Colonic mucosa (tissue), 4 donors: ENCODE results near the gene GAL3ST3. TPM values are rescaled to one million over a fixed set of nuclear protein-coding genes. Genes with fewer than 3 reads are reported as not detected.

Experiments
- DNase-seq: peaks from one replicate; pipeline ENCODE4 v3.0.0-alpha.2; 2020
- H3K27ac ChIP-seq: fragments of 200-600 bp; one replicate; pipeline ENCODE4 v1.8.0; 2021
- H3K27me3 ChIP-seq: fragments of 200-600 bp; one replicate; pipeline ENCODE4 v1.8.0; 2021
- H3K36me3 ChIP-seq: fragments of 200-600 bp; one replicate; pipeline ENCODE4 v1.8.0; 2021
- H3K4me1 ChIP-seq: fragments of 200-600 bp; one replicate; pipeline ENCODE4 v1.8.0; 2021; ENCODE audit warnings: mild to moderate bottlenecking
- H3K4me3 ChIP-seq: fragments of 200-600 bp; one replicate; pipeline ENCODE4 v1.8.0; 2021
- H3K9ac ChIP-seq, 2 donors: one replicate each; pipeline ENCODE4 v1.7.0; 2013; ENCODE audit warnings: control low read depth in 2 of 2, low read depth in 2 of 2, low read length in 2 of 2
- H3K9me3 ChIP-seq: fragments of 200-600 bp; one replicate; pipeline ENCODE4 v1.8.0; 2021
- intact Hi-C: fragments of 100-400 bp; cut with DNase I; formaldehyde crosslinking; loops from one replicate; pipeline ENCODE4 v1.14.1; 2022
- total RNA-seq, 2 donors: library from RNA; stranded (reverse); fragmentation: NEBNext Ultra II Directional in 1 of 2; extraction: Animal tissue kit (Norgen Biotek cat#: 25700) in 1 of 2; gene quantifications; one replicate each; pipeline ENCODE4 v1.2.1, GENCODE V29; 2021
- TF ChIP-seq, protein P1 (sequence below): fragments of 200-600 bp; IDR thresholded peaks from one replicate; pipeline ENCODE4 v1.8.0; 2022; ENCODE audit warnings: antibody characterized with exemption, mild to moderate bottlenecking
- donor health status: healthy.
- donor health status: DM: no; HTN: no; CAD: no.
- donor health status: DM: no; HTN: no; CAD: no.

The GAL3ST3 gene
- total RNA-seq, 2 donors from 2014 or later: not detected

DNA sequence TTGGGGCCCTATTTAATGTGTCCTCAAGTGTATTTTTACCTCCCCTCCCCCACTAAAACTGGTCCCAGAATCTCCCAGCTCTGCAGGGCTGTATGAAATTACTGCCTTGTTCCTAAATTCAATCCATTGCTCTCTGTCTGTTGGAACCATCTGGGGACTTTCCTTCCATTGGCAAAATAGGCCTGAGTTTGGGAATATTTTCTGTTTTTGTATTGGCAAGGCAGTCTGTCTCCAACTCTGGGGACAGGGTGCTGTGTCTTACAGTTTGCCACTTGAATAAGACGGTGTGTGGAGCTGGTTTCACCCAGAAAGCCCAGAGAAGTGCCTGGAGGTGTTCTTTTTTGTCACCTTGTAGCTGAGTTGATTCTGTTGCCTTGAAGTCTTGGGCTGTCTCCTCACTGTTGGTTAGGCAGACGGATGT is 22.4 kb upstream of the GAL3ST3 start:
- TF ChIP-seq, protein P1, sequence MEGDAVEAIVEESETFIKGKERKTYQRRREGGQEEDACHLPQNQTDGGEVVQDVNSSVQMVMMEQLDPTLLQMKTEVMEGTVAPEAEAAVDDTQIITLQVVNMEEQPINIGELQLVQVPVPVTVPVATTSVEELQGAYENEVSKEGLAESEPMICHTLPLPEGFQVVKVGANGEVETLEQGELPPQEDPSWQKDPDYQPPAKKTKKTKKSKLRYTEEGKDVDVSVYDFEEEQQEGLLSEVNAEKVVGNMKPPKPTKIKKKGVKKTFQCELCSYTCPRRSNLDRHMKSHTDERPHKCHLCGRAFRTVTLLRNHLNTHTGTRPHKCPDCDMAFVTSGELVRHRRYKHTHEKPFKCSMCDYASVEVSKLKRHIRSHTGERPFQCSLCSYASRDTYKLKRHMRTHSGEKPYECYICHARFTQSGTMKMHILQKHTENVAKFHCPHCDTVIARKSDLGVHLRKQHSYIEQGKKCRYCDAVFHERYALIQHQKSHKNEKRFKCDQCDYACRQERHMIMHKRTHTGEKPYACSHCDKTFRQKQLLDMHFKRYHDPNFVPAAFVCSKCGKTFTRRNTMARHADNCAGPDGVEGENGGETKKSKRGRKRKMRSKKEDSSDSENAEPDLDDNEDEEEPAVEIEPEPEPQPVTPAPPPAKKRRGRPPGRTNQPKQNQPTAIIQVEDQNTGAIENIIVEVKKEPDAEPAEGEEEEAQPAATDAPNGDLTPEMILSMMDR: no peak
- no peaks in the 10 kb centered on the region for H3K9me3 ChIP-seq
- H3K4me3 ChIP-seq: peak overlapping the region; percentile 96
- H3K4me1 ChIP-seq: no peaks in the 10 kb centered on the region
- peak overlapping the region; percentile 66 to 96 for H3K9ac ChIP-seq
- peak; percentile 17 for DNase-seq
- peaks cover 2% of the 10 kb centered on the region for H3K36me3 ChIP-seq
- H3K27me3 ChIP-seq: no peaks in the 10 kb centered on the region
- intact Hi-C loops: no loop called here
- H3K27ac ChIP-seq: peak overlapping the region; percentile 85

DNA sequence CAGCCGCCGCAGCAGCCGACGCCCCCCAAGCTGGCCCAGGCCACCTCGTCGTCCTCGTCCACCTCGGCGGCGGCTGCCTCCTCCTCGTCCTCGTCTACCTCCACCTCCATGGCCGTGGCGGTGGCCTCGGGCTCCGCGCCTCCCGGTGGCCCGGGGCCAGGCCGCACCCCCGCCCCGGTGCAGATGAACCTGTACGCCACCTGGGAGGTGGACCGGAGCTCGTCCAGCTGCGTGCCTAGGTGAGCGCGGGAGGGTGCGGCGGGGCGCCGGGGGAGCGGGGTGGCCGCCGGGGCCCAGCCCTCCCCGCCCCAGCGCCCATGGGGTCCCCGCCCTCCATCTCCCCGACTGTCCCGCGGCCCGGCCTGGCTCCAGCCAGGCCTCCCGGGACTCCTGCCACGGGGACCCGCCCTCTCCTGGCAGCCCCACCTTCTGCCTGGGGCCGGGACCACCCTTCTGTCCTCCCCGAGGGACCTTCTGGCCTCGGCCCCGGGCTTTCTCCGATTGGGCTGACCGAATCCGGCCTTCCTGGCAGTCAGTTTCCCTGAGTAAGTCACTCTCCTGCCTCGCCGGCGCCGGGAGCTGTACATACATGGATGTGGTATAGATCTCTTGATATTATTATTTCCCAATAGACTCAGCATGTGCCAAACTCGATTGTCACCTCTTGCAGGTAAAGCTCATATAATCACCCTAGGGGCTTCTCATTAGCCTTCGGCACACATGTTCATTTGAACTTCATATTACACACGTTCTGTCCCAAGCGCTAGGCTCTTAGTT is 21.8 kb upstream of the GAL3ST3 start:
- no peaks in the 10 kb centered on the region for H3K4me1 ChIP-seq
- intact Hi-C loops: no loop called here
- no peaks in the 10 kb centered on the region for H3K27me3 ChIP-seq
- peaks cover 8% of the 10 kb centered on the region for H3K36me3 ChIP-seq
- TF ChIP-seq, protein P1: no peak
- DNase-seq: peak; percentile 50
- H3K4me3 ChIP-seq: peak overlapping the region; percentile 96
- peak overlapping the region; percentile 85 for H3K27ac ChIP-seq
- H3K9me3 ChIP-seq: no peaks in the 10 kb centered on the region
- peak overlapping the region; percentile 66 to 96 for H3K9ac ChIP-seq

DNA sequence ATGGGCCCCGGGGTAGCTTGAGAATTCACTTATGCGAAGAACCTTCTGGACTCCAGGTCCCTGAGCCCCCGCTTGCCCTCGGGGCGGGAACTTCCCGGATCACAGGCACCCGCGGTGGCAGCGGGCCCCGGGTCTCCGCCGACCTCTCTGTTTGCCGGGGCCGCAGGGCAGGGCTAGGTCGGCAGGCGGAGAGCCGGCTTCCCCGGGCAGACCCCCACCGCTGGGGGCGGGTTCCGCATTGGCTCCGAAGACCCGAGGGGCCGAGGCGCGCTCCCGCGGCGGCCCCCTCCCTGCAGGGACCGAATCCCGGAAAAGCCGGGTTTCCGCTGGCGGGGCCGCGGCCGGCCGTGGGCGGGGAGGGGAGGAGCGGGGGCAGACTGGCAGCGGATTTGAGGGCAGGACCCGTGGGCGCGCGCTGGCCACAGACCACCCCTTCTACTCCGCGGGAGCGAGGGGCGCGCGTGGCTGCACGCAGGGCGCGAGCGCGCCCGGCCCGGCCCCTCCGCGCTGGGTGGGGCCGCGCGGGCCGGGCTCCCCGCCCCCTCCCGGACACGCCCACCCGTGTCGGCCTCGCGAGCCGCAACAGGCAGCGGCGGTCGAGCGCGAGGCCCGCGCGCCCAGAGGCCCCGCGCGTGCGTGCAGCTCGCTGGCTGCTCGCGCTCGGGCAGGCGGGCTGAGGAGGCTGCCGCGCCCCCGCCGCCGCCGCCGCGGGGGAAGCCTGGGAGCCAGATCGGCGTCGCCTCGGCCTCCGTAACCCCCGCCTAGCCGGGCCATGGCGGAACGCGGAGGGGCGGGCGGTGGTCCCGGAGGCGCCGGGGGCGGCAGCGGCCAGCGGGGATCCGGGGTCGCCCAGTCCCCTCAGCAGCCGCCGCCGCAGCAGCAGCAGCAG is 21.0 kb upstream of the GAL3ST3 start, which contains the start of gene PACS1:
Gene PACS1, plus strand, starts transcription at position 558 of the 889 bp plus-strand sequence. Its CDS starts 215 bp downstream, at position 773.
- intact Hi-C loops: no loop called here
- peaks cover 12% of the 10 kb centered on the region for H3K36me3 ChIP-seq
- TF ChIP-seq, protein P1: no peak

DNA sequence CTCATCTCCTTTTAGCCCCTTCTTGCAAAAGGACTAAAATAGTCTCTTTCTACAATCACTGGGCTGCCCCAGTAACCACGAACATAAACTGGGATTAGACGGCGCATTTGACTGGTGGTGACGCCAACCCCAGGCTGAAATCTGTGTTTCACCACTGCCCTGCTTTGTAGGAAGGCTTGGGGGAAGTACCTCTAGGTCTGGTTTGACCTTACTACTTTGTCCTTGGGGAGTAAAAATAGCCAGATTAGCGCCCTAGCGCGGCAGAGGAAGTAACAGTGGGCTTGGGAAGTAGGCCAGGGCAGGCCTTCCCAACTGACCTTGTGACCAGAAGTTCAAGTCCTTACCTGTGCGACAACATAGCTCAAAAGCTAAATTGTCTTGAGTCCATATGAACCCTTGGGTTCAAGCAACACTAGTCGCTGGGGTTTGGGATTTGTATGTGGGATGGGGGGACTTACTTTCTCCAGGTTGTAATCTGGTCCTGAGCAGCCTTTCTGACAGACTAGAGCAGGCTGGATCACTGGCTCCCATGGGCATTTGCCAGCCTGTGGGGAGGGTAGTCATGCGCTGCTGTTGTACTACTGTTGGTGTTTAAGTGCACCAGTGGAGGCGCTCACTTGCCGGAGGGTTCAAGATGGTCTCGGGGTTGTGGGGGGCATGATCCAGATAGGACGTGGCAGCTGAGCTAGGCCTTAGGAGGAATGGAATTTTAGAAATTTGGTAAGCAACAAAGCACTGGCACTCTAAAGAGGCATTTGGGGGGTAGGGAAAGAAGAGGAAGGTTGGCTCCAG is 20.2 kb upstream of the GAL3ST3 start:
- H3K9ac ChIP-seq: peak overlapping the region; percentile 53 to 96
- TF ChIP-seq, protein P1: no peak
- H3K27me3 ChIP-seq: no peaks in the 10 kb centered on the region
- H3K36me3 ChIP-seq: peaks cover 12% of the 10 kb centered on the region
- DNase-seq: peak; percentile 59
- peak overlapping the region; percentile 94 for H3K27ac ChIP-seq
- no peaks in the 10 kb centered on the region for H3K4me1 ChIP-seq
- intact Hi-C loops: no loop called here
- H3K9me3 ChIP-seq: no peaks in the 10 kb centered on the region
- peak overlapping the region; percentile 62 for H3K4me3 ChIP-seq

More for the DNA sequence above, 21.0 kb upstream of the GAL3ST3 start, which contains the start of gene PACS1:
- Histone ChIP-seq H3K4me3 (peak within 1 kb of the TSS; percentile 96), H3K9me3 (no peaks in the 10 kb centered on the region), H3K27ac (peak within 1 kb of the TSS; percentile 94), H3K27me3 (no peaks in the 10 kb centered on the region), H3K9ac (peak within 1 kb of the TSS; percentile 66 to 96), H3K4me1 (no peaks in the 10 kb centered on the region)
- DNase-seq: peak; percentile 72
